Activated CD8-positive, alpha-beta memory T cell treated with anti-CD3 and anti-CD28 coated beads, Interleukin-2, amount 50 U/mL, for 1 hour (primary cell): ENCODE measurements around the gene PTPRF.

Source experiments
- DNase-seq: peaks from one replicate; pipeline ENCODE4 v3.0.0-alpha.2; 2020; ENCODE audit errors: extremely low read depth

Gene PTPRF

DNA sequence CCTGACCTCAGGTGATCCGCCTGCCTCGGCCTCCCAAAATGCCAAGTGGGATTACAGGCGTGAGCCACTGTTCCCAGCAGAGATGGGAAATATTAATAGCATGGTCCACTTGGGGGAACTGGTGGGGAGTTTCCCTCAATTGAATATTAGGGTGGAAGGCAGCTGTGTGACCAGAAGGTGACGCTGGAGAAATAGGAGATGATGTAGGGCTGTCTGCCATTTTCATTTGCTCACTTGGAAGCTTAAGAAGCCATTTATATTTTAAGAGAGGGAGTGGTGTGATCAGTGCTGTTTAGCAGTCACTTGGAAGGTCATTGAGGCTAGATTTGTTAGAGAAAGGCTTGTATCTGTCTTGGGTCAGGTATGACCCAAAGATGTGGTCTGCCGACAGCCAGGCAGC lies 139.2 kb downstream of the PTPRF start:
- DNase-seq, result no peak

DNA sequence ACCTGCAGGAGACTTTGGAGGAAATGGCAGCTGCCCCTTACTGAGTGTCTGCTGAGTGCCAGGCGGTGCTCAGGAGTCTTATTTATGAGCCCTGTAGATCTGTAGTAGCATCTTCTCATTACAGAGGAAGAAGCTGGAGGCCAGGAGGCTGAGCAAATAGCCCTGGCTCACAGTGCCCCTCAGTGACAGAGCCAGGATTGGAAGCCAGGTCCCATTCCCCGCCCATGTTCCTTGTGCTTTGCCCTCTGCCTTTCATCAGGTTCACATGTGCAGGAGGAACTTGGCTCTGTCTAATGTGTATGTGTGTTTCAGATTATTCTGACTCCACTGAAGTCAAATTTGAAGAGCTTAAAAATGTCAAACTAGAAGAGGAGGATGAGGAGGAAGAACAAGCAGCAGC lies 140.5 kb downstream of the PTPRF start:
- no peak for DNase-seq

DNA sequence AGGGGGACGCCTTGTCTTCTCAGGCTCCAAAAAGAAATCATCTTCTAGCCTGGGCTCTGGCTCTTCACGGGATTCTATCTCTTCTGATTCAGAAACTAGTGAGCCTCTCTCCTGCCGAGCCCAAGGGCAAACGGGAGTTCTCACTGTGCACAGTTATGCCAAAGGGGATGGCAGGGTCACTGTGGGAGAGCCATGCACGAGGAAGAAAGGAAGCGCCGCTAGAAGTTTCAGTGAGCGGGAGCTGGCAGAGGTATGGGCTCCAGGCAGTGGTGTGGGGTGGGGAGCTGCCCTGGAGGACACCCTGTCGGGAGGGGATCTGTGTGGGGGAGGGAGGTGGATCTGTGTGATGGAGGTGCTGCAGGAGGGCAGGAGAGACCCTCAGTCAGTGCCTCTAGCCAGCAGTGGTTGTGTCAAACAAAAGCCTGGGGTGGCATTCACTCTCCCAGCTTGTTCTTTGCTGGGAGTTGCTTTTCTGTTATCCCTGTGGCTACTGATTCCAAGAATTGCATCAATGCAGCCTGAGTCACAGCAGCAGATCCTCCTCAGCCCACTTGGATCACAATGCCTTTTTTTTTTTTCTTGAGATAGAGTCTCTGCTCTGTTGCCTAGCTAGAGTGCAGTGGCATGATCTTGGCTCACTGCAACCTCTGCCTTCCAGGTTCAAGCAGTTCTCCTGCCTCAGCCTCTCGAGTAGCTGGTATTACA lies 141.1 kb downstream of the PTPRF start:
- DNase-seq, result no peak

DNA sequence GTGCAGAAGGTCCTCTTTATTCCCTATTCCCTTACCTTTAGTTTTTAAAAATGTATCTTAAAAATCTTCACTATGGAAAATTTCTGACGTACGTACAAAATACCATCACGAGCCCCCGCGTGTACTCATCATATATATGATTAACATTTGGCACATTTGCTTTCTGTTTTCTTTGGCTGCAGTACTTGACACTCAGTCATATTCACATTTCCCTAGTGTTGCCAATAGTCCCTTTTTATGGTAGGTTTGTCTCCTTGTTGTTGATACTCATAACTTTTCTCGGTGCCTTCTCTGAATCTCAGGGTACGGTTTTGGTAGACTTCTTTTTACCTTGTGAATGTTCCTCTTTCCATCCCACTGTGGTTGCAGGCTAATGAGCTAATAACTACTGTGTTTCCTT lies 142.6 kb downstream of the PTPRF start:
- no peak for DNase-seq
